ENCODE data around the gene ATR. TPM values are rescaled to one million over a fixed set of nuclear protein-coding genes. Genes with fewer than 3 reads are reported as not detected.
"Not testable (repeated sequence)": the region's sequence is repeated elsewhere in the genome, so short reads cannot be mapped to it uniquely, and the experiment has no call there.

ATR gene
- total RNA-seq (2014; rRNA removed; shearing (Covaris generic); ENCODE audit: low replicate concordance) = 7.6 and 8.9 TPM in 2 replicates

- peak; percentile 94 for DNase-seq (ENCODE audit: low read depth)
- in situ Hi-C loops (cut with HindIII; ENCODE audit: low pct_unique_long_range_greater_than_20kb, low sequenced_read_pairs) = loop anchor here (25.0 kb wide), 1 partner anchor 234 kb away; no protein-coding TSS in a partner anchor
Observed at GRCh38 chr3:142578329-142579223, at the start of gene ATR. TSS of gene ATR (minus strand) at chr3:142578733. CDS start at chr3:142578704, 29 bp downstream.

GRCh38 chr3:142626971-142627370 is 48.4 kb upstream of the ATR start:
- no peak for DNase-seq (ENCODE audit: low read depth)
- in situ Hi-C loops (cut with HindIII; ENCODE audit: low pct_unique_long_range_greater_than_20kb, low sequenced_read_pairs) = no loop called here

- no peak for DNase-seq (ENCODE audit: low read depth)
- in situ Hi-C loops (cut with HindIII; ENCODE audit: low pct_unique_long_range_greater_than_20kb, low sequenced_read_pairs) = no loop called here
Observed at GRCh38 chr3:142625153-142625440, 46.6 kb upstream of the ATR start.

- no peak for DNase-seq (ENCODE audit: low read depth)
- in situ Hi-C loops (cut with HindIII; ENCODE audit: low pct_unique_long_range_greater_than_20kb, low sequenced_read_pairs) = no loop called here
Observed at GRCh38 chr3:142624341-142625152, 46.0 kb upstream of the ATR start.

- DNase-seq (ENCODE audit: low read depth) = no peak
- in situ Hi-C loops (cut with HindIII; ENCODE audit: low pct_unique_long_range_greater_than_20kb, low sequenced_read_pairs) = no loop called here
Observed at GRCh38 chr3:142623194-142623593, 44.7 kb upstream of the ATR start.

GRCh38 chr3:142622405-142622804 is 43.9 kb upstream of the ATR start:
- in situ Hi-C loops (cut with HindIII; ENCODE audit: low pct_unique_long_range_greater_than_20kb, low sequenced_read_pairs) = no loop called here
- no peak for DNase-seq (ENCODE audit: low read depth)

- in situ Hi-C loops (cut with HindIII; ENCODE audit: low pct_unique_long_range_greater_than_20kb, low sequenced_read_pairs) = no loop called here
- DNase-seq (ENCODE audit: low read depth) = peak; percentile 45
Observed at GRCh38 chr3:142618917-142619461, 40.5 kb upstream of the ATR start.

- in situ Hi-C loops (cut with HindIII; ENCODE audit: low pct_unique_long_range_greater_than_20kb, low sequenced_read_pairs) = no loop called here
- DNase-seq (ENCODE audit: low read depth) = no peak
Observed at GRCh38 chr3:142615171-142615570, 36.6 kb upstream of the ATR start.

GRCh38 chr3:142614059-142614626 is 35.6 kb upstream of the ATR start:
- no peak for DNase-seq (ENCODE audit: low read depth)
- in situ Hi-C loops (cut with HindIII; ENCODE audit: low pct_unique_long_range_greater_than_20kb, low sequenced_read_pairs) = no loop called here

- in situ Hi-C loops (cut with HindIII; ENCODE audit: low pct_unique_long_range_greater_than_20kb, low sequenced_read_pairs) = no loop called here
- no peak for DNase-seq (ENCODE audit: low read depth)
Observed at GRCh38 chr3:142613491-142613890, 35.0 kb upstream of the ATR start.

GRCh38 chr3:142611206-142611605 is 32.7 kb upstream of the ATR start:
- DNase-seq (ENCODE audit: low read depth) = no peak
- in situ Hi-C loops (cut with HindIII; ENCODE audit: low pct_unique_long_range_greater_than_20kb, low sequenced_read_pairs) = no loop called here

GRCh38 chr3:142609136-142609535 is 30.6 kb upstream of the ATR start:
- in situ Hi-C loops (cut with HindIII; ENCODE audit: low pct_unique_long_range_greater_than_20kb, low sequenced_read_pairs) = no loop called here
- no peak for DNase-seq (ENCODE audit: low read depth)

GRCh38 chr3:142608631-142609030 is 30.1 kb upstream of the ATR start:
- in situ Hi-C loops (cut with HindIII; ENCODE audit: low pct_unique_long_range_greater_than_20kb, low sequenced_read_pairs) = no loop called here

GRCh38 chr3:142604940-142605339 is 26.4 kb upstream of the ATR start:
- DNase-seq (ENCODE audit: low read depth) = no peak
- in situ Hi-C loops (cut with HindIII; ENCODE audit: low pct_unique_long_range_greater_than_20kb, low sequenced_read_pairs) = no loop called here

More at GRCh38 chr3:142608631-142609030, 30.1 kb upstream of the ATR start:
- no peak for DNase-seq (ENCODE audit: low read depth)

GRCh38 chr3:142603386-142603705 is 24.8 kb upstream of the ATR start:
- in situ Hi-C loops (cut with HindIII; ENCODE audit: low pct_unique_long_range_greater_than_20kb, low sequenced_read_pairs); DNase-seq (ENCODE audit: low read depth): not testable (repeated sequence)

GRCh38 chr3:142602619-142603385 is 24.3 kb upstream of the ATR start:
- no peak for DNase-seq (ENCODE audit: low read depth)
- in situ Hi-C loops (cut with HindIII; ENCODE audit: low pct_unique_long_range_greater_than_20kb, low sequenced_read_pairs) = no loop called here

GRCh38 chr3:142601713-142602112 is 23.2 kb upstream of the ATR start:
- no peak for DNase-seq (ENCODE audit: low read depth)
- in situ Hi-C loops (cut with HindIII; ENCODE audit: low pct_unique_long_range_greater_than_20kb, low sequenced_read_pairs) = no loop called here

- in situ Hi-C loops (cut with HindIII; ENCODE audit: low pct_unique_long_range_greater_than_20kb, low sequenced_read_pairs) = loop anchor here (25.0 kb wide), 1 partner anchor 214 kb away; no protein-coding TSS in a partner anchor
Observed at GRCh38 chr3:142597906-142598305, 19.4 kb upstream of the ATR start.

More at GRCh38 chr3:142597906-142598305, 19.4 kb upstream of the ATR start:
- DNase-seq (ENCODE audit: low read depth) = no peak

Data from Caki2 (cell line).